Measurements from ENCODE around the gene MYO6.

- TF ChIP-seq EZH2 (IDR thresholded peaks at IDR 0.05; ENCODE audit: borderline replicate concordance), result no peak
- TF ChIP-seq EZH2phosphoT487 (IDR thresholded peaks at IDR 0.05; ENCODE audit: low read depth, severe bottlenecking, unreplicated experiment), result no peak
- no peak for TF ChIP-seq CTCF (IDR thresholded peaks at IDR 0.05; ENCODE audit: poor library complexity)
Measured at GRCh38 chr6:75856902-75857301, 107.9 kb downstream of the MYO6 start.
